Measurements from ENCODE around the gene TJP2.
"Not testable (repeated sequence)": the region's sequence is repeated elsewhere in the genome, so short reads cannot be mapped to it uniquely, and the experiment has no call there.

TJP2 gene

GRCh38 chr9:69164573-69164972 lies 9.5 kb upstream of the TJP2 start:
- Histone ChIP-seq H3K36me3 (ENCODE audit: control insufficient read depth, insufficient read depth, low read length) (peaks cover 13% of the 10 kb centered on the region; the same call in 1 of the 2 replicates), H3K4me1 (ENCODE audit: control insufficient read depth, insufficient read depth, low read length) (peaks cover 15% of the 10 kb centered on the region)
- not testable (repeated sequence) for H3K9me3 ChIP-seq (ENCODE audit: control insufficient read depth, insufficient read depth, low read length); H3K27me3 ChIP-seq (ENCODE audit: control insufficient read depth, insufficient read depth, low read length); H3K9ac ChIP-seq (ENCODE audit: low read depth, low read length); H3K27ac ChIP-seq (ENCODE audit: low read depth, low read length); H3K4me3 ChIP-seq (ENCODE audit: low read depth, low read length)

- Histone ChIP-seq H3K27me3 (ENCODE audit: control insufficient read depth, insufficient read depth, low read length) (no peaks in the 10 kb centered on the region), H3K9ac (ENCODE audit: low read depth, low read length) (no peak overlapping the region), H3K9me3 (ENCODE audit: control insufficient read depth, insufficient read depth, low read length) (no peaks in the 10 kb centered on the region), H3K36me3 (ENCODE audit: control insufficient read depth, insufficient read depth, low read length) (peaks cover 10% of the 10 kb centered on the region; the same call in 1 of the 2 replicates), H3K4me3 (ENCODE audit: low read depth, low read length) (no peak overlapping the region), H3K27ac (ENCODE audit: low read depth, low read length) (no peak overlapping the region), H3K4me1 (ENCODE audit: control insufficient read depth, insufficient read depth, low read length) (peaks cover 18% of the 10 kb centered on the region)
Observed at GRCh38 chr9:69165581-69165980, 8.5 kb upstream of the TJP2 start.

GRCh38 chr9:69168709-69169217 lies 5.3 kb upstream of the TJP2 start:
- H3K9me3 ChIP-seq (ENCODE audit: control insufficient read depth, insufficient read depth, low read length) = no peaks in the 10 kb centered on the region
- H3K9ac ChIP-seq (ENCODE audit: low read depth, low read length) = no peak overlapping the region
- peaks cover 6% of the 10 kb centered on the region; the same call in 1 of the 2 replicates for H3K36me3 ChIP-seq (ENCODE audit: control insufficient read depth, insufficient read depth, low read length)
- peaks cover 7% of the 10 kb centered on the region for H3K27me3 ChIP-seq (ENCODE audit: control insufficient read depth, insufficient read depth, low read length)
- H3K4me3 ChIP-seq (ENCODE audit: low read depth, low read length) = no peak overlapping the region
- peak overlapping the region; percentile 1 for H3K27ac ChIP-seq (ENCODE audit: low read depth, low read length)
- peaks cover 28% of the 10 kb centered on the region for H3K4me1 ChIP-seq (ENCODE audit: control insufficient read depth, insufficient read depth, low read length)

GRCh38 chr9:69170231-69170630 lies 3.8 kb upstream of the TJP2 start:
- Histone ChIP-seq H3K27ac (ENCODE audit: low read depth, low read length) (no peak overlapping the region), H3K4me1 (ENCODE audit: control insufficient read depth, insufficient read depth, low read length) (peaks cover 29% of the 10 kb centered on the region)

GRCh38 chr9:69171049-69171448 lies 3.0 kb upstream of the TJP2 start:
- H3K27me3 ChIP-seq (ENCODE audit: control insufficient read depth, insufficient read depth, low read length) = peaks cover 17% of the 10 kb centered on the region
- no peak overlapping the region for H3K4me3 ChIP-seq (ENCODE audit: low read depth, low read length)
- peaks cover 37% of the 10 kb centered on the region for H3K4me1 ChIP-seq (ENCODE audit: control insufficient read depth, insufficient read depth, low read length)
- H3K9me3 ChIP-seq (ENCODE audit: control insufficient read depth, insufficient read depth, low read length) = no peaks in the 10 kb centered on the region
- no peak overlapping the region for H3K27ac ChIP-seq (ENCODE audit: low read depth, low read length)
- no peaks in the 10 kb centered on the region for H3K36me3 ChIP-seq (ENCODE audit: control insufficient read depth, insufficient read depth, low read length)
- no peak overlapping the region for H3K9ac ChIP-seq (ENCODE audit: low read depth, low read length)

More at GRCh38 chr9:69170231-69170630, 3.8 kb upstream of the TJP2 start:
- Histone ChIP-seq H3K4me3 (ENCODE audit: low read depth, low read length) (no peak overlapping the region), H3K36me3 (ENCODE audit: control insufficient read depth, insufficient read depth, low read length) (peaks cover 6% of the 10 kb centered on the region; the same call in 1 of the 2 replicates), H3K9ac (ENCODE audit: low read depth, low read length) (no peak overlapping the region), H3K9me3 (ENCODE audit: control insufficient read depth, insufficient read depth, low read length) (no peaks in the 10 kb centered on the region), H3K27me3 (ENCODE audit: control insufficient read depth, insufficient read depth, low read length) (peaks cover 17% of the 10 kb centered on the region)

GRCh38 chr9:69171517-69171916 lies 2.6 kb upstream of the TJP2 start:
- Histone ChIP-seq H3K9me3 (ENCODE audit: control insufficient read depth, insufficient read depth, low read length) (no peaks in the 10 kb centered on the region), H3K4me3 (ENCODE audit: low read depth, low read length) (no peak overlapping the region), H3K36me3 (ENCODE audit: control insufficient read depth, insufficient read depth, low read length) (no peaks in the 10 kb centered on the region), H3K27ac (ENCODE audit: low read depth, low read length) (no peak overlapping the region), H3K9ac (ENCODE audit: low read depth, low read length) (no peak overlapping the region), H3K27me3 (ENCODE audit: control insufficient read depth, insufficient read depth, low read length) (peaks cover 17% of the 10 kb centered on the region), H3K4me1 (ENCODE audit: control insufficient read depth, insufficient read depth, low read length) (peaks cover 42% of the 10 kb centered on the region)

GRCh38 chr9:69172895-69173294 lies 1.2 kb upstream of the TJP2 start:
- H3K27ac ChIP-seq (ENCODE audit: low read depth, low read length) = no peak overlapping the region
- peak overlapping the region; percentile 78; the same call in 1 of the 2 replicates for H3K4me3 ChIP-seq (ENCODE audit: low read depth, low read length)
- H3K27me3 ChIP-seq (ENCODE audit: control insufficient read depth, insufficient read depth, low read length) = peaks cover 17% of the 10 kb centered on the region
- H3K4me1 ChIP-seq (ENCODE audit: control insufficient read depth, insufficient read depth, low read length) = peaks cover 48% of the 10 kb centered on the region
- H3K36me3 ChIP-seq (ENCODE audit: control insufficient read depth, insufficient read depth, low read length) = no peaks in the 10 kb centered on the region
- H3K9me3 ChIP-seq (ENCODE audit: control insufficient read depth, insufficient read depth, low read length) = no peaks in the 10 kb centered on the region
- H3K9ac ChIP-seq (ENCODE audit: low read depth, low read length) = no peak overlapping the region

GRCh38 chr9:69173497-69173890 lies 583 bp upstream of the TJP2 start:
- Histone ChIP-seq H3K27me3 (ENCODE audit: control insufficient read depth, insufficient read depth, low read length) (peaks cover 17% of the 10 kb centered on the region), H3K9me3 (ENCODE audit: control insufficient read depth, insufficient read depth, low read length) (no peaks in the 10 kb centered on the region), H3K4me3 (ENCODE audit: low read depth, low read length) (peak overlapping the region; percentile 78), H3K9ac (ENCODE audit: low read depth, low read length) (peak overlapping the region; percentile 37), H3K27ac (ENCODE audit: low read depth, low read length) (no peak overlapping the region), H3K36me3 (ENCODE audit: control insufficient read depth, insufficient read depth, low read length) (no peaks in the 10 kb centered on the region), H3K4me1 (ENCODE audit: control insufficient read depth, insufficient read depth, low read length) (peaks cover 48% of the 10 kb centered on the region)

GRCh38 chr9:69174616-69175463 lies 763 bp downstream of the TJP2 start:
- H3K27me3 ChIP-seq (ENCODE audit: control insufficient read depth, insufficient read depth, low read length) = peaks cover 17% of the 10 kb centered on the region
- H3K9me3 ChIP-seq (ENCODE audit: control insufficient read depth, insufficient read depth, low read length) = no peaks in the 10 kb centered on the region
- peaks cover 45% of the 10 kb centered on the region for H3K4me1 ChIP-seq (ENCODE audit: control insufficient read depth, insufficient read depth, low read length)
- no peaks in the 10 kb centered on the region for H3K36me3 ChIP-seq (ENCODE audit: control insufficient read depth, insufficient read depth, low read length)
- peak overlapping the region; percentile 63; the same call in 1 of the 2 replicates for H3K9ac ChIP-seq (ENCODE audit: low read depth, low read length)
- H3K27ac ChIP-seq (ENCODE audit: low read depth, low read length) = no peak overlapping the region
- peak overlapping the region; percentile 78 for H3K4me3 ChIP-seq (ENCODE audit: low read depth, low read length)

GRCh38 chr9:69175486-69175885 lies 1.4 kb downstream of the TJP2 start:
- Histone ChIP-seq H3K27me3 (ENCODE audit: control insufficient read depth, insufficient read depth, low read length) (peaks cover 17% of the 10 kb centered on the region), H3K4me1 (ENCODE audit: control insufficient read depth, insufficient read depth, low read length) (peaks cover 43% of the 10 kb centered on the region), H3K36me3 (ENCODE audit: control insufficient read depth, insufficient read depth, low read length) (no peaks in the 10 kb centered on the region), H3K4me3 (ENCODE audit: low read depth, low read length) (peak overlapping the region; percentile 78), H3K27ac (ENCODE audit: low read depth, low read length) (no peak overlapping the region), H3K9me3 (ENCODE audit: control insufficient read depth, insufficient read depth, low read length) (no peaks in the 10 kb centered on the region), H3K9ac (ENCODE audit: low read depth, low read length) (no peak overlapping the region)

- Histone ChIP-seq H3K4me1 (ENCODE audit: control insufficient read depth, insufficient read depth, low read length) (peaks cover 37% of the 10 kb centered on the region), H3K4me3 (ENCODE audit: low read depth, low read length) (no peak overlapping the region), H3K27me3 (ENCODE audit: control insufficient read depth, insufficient read depth, low read length) (peaks cover 17% of the 10 kb centered on the region), H3K9me3 (ENCODE audit: control insufficient read depth, insufficient read depth, low read length) (no peaks in the 10 kb centered on the region), H3K36me3 (ENCODE audit: control insufficient read depth, insufficient read depth, low read length) (no peaks in the 10 kb centered on the region), H3K27ac (ENCODE audit: low read depth, low read length) (no peak overlapping the region), H3K9ac (ENCODE audit: low read depth, low read length) (no peak overlapping the region)
Observed at GRCh38 chr9:69176471-69177171, 2.5 kb downstream of the TJP2 start.

All from HUES48 (cell line).